Keratinocyte (primary cell): ENCODE measurements around the gene C1orf232.

ENCODE experiments used
- EZH2 ChIP-seq: IDR thresholded peaks from one replicate; pipeline ENCODE4 v1.6.1; 2012; ENCODE audit warnings: inconsistent platforms, mild to moderate bottlenecking, low read length, moderate library complexity
- TF ChIP-seq, protein P1 (sequence below), 3 experiments: IDR thresholded peaks in 1 of 3; conservative IDR thresholded peaks in 1 of 3; optimal IDR thresholded peaks in 1 of 3; 2 replicates in 2 of 3; 3 replicates in 1 of 3; pipeline versions ENCODE3 to v1.5.1; 2011; ENCODE audit warnings: low read length in 3 of 3, mild to moderate bottlenecking in 3 of 3, moderate library complexity in 2 of 3, control low read depth in 1 of 3, inconsistent platforms in 1 of 3; ENCODE audit not compliant: insufficient read depth in 2 of 3; ENCODE audit errors: extremely low read depth in 1 of 3

DNA sequence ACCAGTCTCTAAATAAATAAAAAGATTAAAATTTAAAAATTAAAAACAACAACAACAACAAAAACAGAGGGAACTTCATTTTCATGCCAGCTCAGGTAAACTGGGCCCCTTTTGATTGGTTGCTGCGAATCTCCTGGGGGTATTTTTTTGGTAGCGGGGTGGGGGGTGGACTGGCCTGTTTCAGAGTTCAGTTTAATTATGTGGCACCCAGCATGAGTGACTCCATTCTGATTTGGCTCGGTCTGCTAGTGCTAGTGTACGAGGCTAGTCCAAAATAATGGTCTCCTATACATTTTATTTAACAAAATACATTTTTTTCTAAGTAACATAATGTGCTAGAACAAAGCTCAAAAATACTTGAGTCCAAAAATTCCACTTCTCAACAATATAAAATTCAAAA, 39.0 kb downstream of the C1orf232 start:
- TF ChIP-seq EZH2 = no peak
- TF ChIP-seq, protein P1, sequence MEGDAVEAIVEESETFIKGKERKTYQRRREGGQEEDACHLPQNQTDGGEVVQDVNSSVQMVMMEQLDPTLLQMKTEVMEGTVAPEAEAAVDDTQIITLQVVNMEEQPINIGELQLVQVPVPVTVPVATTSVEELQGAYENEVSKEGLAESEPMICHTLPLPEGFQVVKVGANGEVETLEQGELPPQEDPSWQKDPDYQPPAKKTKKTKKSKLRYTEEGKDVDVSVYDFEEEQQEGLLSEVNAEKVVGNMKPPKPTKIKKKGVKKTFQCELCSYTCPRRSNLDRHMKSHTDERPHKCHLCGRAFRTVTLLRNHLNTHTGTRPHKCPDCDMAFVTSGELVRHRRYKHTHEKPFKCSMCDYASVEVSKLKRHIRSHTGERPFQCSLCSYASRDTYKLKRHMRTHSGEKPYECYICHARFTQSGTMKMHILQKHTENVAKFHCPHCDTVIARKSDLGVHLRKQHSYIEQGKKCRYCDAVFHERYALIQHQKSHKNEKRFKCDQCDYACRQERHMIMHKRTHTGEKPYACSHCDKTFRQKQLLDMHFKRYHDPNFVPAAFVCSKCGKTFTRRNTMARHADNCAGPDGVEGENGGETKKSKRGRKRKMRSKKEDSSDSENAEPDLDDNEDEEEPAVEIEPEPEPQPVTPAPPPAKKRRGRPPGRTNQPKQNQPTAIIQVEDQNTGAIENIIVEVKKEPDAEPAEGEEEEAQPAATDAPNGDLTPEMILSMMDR (optimal IDR thresholded peaks at IDR 0.05 in 1 of 3, IDR thresholded peaks at IDR 0.05 in 1 of 3, conservative IDR thresholded peaks at IDR 0.05 in 1 of 3; ENCODE audit: extremely low read depth in 1 of 3, insufficient read depth in 2 of 3, low read length in 3 of 3) = no peak
